Measurements from ENCODE around the gene DHX30. TPM values are rescaled to one million over a fixed set of nuclear protein-coding genes. Genes with fewer than 3 reads are reported as not detected.
"Not testable (repeated sequence)": the region's sequence is repeated elsewhere in the genome, so short reads cannot be mapped to it uniquely, and the experiment has no call there.

The DHX30 gene, protein sequence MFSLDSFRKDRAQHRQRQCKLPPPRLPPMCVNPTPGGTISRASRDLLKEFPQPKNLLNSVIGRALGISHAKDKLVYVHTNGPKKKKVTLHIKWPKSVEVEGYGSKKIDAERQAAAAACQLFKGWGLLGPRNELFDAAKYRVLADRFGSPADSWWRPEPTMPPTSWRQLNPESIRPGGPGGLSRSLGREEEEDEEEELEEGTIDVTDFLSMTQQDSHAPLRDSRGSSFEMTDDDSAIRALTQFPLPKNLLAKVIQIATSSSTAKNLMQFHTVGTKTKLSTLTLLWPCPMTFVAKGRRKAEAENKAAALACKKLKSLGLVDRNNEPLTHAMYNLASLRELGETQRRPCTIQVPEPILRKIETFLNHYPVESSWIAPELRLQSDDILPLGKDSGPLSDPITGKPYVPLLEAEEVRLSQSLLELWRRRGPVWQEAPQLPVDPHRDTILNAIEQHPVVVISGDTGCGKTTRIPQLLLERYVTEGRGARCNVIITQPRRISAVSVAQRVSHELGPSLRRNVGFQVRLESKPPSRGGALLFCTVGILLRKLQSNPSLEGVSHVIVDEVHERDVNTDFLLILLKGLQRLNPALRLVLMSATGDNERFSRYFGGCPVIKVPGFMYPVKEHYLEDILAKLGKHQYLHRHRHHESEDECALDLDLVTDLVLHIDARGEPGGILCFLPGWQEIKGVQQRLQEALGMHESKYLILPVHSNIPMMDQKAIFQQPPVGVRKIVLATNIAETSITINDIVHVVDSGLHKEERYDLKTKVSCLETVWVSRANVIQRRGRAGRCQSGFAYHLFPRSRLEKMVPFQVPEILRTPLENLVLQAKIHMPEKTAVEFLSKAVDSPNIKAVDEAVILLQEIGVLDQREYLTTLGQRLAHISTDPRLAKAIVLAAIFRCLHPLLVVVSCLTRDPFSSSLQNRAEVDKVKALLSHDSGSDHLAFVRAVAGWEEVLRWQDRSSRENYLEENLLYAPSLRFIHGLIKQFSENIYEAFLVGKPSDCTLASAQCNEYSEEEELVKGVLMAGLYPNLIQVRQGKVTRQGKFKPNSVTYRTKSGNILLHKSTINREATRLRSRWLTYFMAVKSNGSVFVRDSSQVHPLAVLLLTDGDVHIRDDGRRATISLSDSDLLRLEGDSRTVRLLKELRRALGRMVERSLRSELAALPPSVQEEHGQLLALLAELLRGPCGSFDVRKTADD
- 68.7 TPM for total RNA-seq (ENCODE audit: unreplicated experiment)
- long read RNA-seq, full-length matches to known transcripts, result 17 of 25 reads
- long read RNA-seq, partial matches to known transcripts, result 5 of 25 reads
- long read RNA-seq, other reads (novel, unspliced or antisense), result 3 of 25 reads

DNA sequence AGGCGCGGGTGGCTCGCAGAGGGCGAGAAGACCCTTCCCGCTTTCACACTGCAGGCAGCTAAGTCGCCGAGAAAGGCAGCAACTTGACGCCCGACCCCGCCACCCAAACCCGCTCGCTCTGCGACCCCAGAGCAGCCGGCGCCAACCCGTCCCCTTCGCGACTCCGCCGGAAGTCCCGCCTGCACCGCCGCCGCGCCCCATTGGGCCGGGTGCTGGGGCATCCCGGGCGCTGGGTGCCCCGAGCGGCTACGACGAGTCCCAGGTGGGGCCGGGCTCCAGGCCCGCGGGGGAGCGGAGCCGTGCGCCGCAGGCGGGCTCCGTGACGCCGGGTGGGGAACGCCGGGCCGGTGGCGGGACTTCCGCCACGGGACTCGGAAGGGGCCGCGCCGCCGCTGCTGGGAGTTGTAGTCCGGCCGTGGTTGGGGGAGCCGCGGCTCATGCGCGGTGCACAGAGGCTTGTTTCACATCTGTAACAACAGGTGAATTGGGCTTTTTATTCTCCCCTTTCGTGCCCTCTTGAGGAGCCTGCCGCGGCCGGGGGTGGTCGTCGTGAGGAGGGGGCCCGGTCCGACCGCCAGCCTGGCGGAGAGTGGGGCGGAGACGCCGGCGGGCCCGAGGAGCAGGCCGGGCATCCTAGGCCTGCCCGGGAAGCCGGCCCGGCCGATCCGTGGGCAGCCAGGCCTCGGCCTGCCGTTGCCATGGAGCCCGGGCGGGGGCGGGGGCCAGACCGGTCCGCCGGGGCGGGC is at the start of gene DHX30:
Gene DHX30 (plus strand): TSS at position 405 of the 746 bp plus-strand sequence. CDS start 7,546 bp downstream, outside the sequence.
- DNase-seq (ENCODE audit: low spot score), result peak; percentile 82
- H3K36me3 Mint-ChIP-seq (ENCODE audit: low read depth, unreplicated experiment), result peaks cover 3% of the 10 kb centered on the region
- H3K4me3 Mint-ChIP-seq (ENCODE audit: unreplicated experiment), result peak within 1 kb of the TSS; percentile 99
- H3K27me3 Mint-ChIP-seq (ENCODE audit: unreplicated experiment), result peaks cover 7% of the 10 kb centered on the region
- H3K27ac Mint-ChIP-seq (ENCODE audit: unreplicated experiment), result peak within 1 kb of the TSS; percentile 99
- TF ChIP-seq CTCF (IDR thresholded peaks at IDR 0.05; ENCODE audit: unreplicated experiment), result no peak
- peaks cover 20% of the 10 kb centered on the region for H3K4me1 Mint-ChIP-seq (ENCODE audit: unreplicated experiment)
- H3K9me3 Mint-ChIP-seq (ENCODE audit: unreplicated experiment), result no peaks in the 10 kb centered on the region

- Mint-ChIP-seq H3K36me3 (ENCODE audit: low read depth, unreplicated experiment) (peaks cover 6% of the 10 kb centered on the region), H3K4me3 (ENCODE audit: unreplicated experiment) (no peak overlapping the region), H3K9me3 (ENCODE audit: unreplicated experiment) (no peaks in the 10 kb centered on the region), H3K27ac (ENCODE audit: unreplicated experiment) (no peak overlapping the region), H3K4me1 (ENCODE audit: unreplicated experiment) (no peaks in the 10 kb centered on the region), H3K27me3 (ENCODE audit: unreplicated experiment) (peaks cover 3% of the 10 kb centered on the region)
- TF ChIP-seq CTCF (IDR thresholded peaks at IDR 0.05; ENCODE audit: unreplicated experiment), result no peak
- no peak for DNase-seq (ENCODE audit: low spot score)
Measured at GRCh38 chr3:47758261-47759025, 44.5 kb upstream of the DHX30 start.

GRCh38 chr3:47760207-47760606 is 42.7 kb upstream of the DHX30 start:
- not testable (repeated sequence) for DNase-seq (ENCODE audit: low spot score); H3K36me3 Mint-ChIP-seq (ENCODE audit: low read depth, unreplicated experiment); H3K4me3 Mint-ChIP-seq (ENCODE audit: unreplicated experiment); H3K4me1 Mint-ChIP-seq (ENCODE audit: unreplicated experiment); H3K9me3 Mint-ChIP-seq (ENCODE audit: unreplicated experiment); H3K27ac Mint-ChIP-seq (ENCODE audit: unreplicated experiment); H3K27me3 Mint-ChIP-seq (ENCODE audit: unreplicated experiment)

GRCh38 chr3:47761046-47761445 is 41.9 kb upstream of the DHX30 start:
- Mint-ChIP-seq H3K4me1 (ENCODE audit: unreplicated experiment) (no peaks in the 10 kb centered on the region), H3K27ac (ENCODE audit: unreplicated experiment) (no peak overlapping the region), H3K27me3 (ENCODE audit: unreplicated experiment) (peaks cover 3% of the 10 kb centered on the region), H3K4me3 (ENCODE audit: unreplicated experiment) (no peak overlapping the region), H3K36me3 (ENCODE audit: low read depth, unreplicated experiment) (peaks cover 6% of the 10 kb centered on the region), H3K9me3 (ENCODE audit: unreplicated experiment) (no peaks in the 10 kb centered on the region)
- no peak for DNase-seq (ENCODE audit: low spot score)
- TF ChIP-seq CTCF (IDR thresholded peaks at IDR 0.05; ENCODE audit: unreplicated experiment), result no peak

All from endothelial cell (in vitro differentiated cells).